Measurements from ENCODE around the gene NXT1.

DNA sequence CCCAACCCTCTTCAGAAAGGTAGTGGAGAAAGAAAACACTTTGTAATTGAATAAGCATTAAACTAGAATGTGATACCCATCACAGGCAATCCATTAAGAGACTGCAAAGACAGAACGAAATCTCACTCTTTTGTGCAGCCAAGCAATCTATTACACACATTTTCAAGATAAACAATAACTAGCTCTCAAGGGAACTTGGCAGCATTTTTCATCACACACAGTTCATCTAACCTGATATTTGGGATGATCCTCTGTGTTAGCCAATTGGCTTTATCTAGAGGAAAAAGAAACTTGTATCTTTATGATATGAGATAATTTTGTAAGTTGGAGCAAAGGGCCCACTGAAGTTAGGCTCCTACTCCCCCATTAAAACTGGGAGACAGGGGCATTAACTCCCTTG lies 9.9 kb downstream of the NXT1 start:
- TF ChIP-seq, protein P1, sequence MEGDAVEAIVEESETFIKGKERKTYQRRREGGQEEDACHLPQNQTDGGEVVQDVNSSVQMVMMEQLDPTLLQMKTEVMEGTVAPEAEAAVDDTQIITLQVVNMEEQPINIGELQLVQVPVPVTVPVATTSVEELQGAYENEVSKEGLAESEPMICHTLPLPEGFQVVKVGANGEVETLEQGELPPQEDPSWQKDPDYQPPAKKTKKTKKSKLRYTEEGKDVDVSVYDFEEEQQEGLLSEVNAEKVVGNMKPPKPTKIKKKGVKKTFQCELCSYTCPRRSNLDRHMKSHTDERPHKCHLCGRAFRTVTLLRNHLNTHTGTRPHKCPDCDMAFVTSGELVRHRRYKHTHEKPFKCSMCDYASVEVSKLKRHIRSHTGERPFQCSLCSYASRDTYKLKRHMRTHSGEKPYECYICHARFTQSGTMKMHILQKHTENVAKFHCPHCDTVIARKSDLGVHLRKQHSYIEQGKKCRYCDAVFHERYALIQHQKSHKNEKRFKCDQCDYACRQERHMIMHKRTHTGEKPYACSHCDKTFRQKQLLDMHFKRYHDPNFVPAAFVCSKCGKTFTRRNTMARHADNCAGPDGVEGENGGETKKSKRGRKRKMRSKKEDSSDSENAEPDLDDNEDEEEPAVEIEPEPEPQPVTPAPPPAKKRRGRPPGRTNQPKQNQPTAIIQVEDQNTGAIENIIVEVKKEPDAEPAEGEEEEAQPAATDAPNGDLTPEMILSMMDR (conservative IDR thresholded peaks at IDR 0.05 in 1 of 2, IDR thresholded peaks at IDR 0.05 in 1 of 2; ENCODE audit: low read depth in 1 of 2, low read length in 2 of 2), result no peak
- no peak for TF ChIP-seq EZH2 (IDR thresholded peaks at IDR 0.05; ENCODE audit: low read length, missing control alignments)
